Measurements from ENCODE around the gene CPLX1. TPM values are rescaled to one million over a fixed set of nuclear protein-coding genes. Genes with fewer than 3 reads are reported as not detected.

The CPLX1 gene
- total RNA-seq, 1 experiment from 2014 or later, result 14.5 TPM

DNA sequence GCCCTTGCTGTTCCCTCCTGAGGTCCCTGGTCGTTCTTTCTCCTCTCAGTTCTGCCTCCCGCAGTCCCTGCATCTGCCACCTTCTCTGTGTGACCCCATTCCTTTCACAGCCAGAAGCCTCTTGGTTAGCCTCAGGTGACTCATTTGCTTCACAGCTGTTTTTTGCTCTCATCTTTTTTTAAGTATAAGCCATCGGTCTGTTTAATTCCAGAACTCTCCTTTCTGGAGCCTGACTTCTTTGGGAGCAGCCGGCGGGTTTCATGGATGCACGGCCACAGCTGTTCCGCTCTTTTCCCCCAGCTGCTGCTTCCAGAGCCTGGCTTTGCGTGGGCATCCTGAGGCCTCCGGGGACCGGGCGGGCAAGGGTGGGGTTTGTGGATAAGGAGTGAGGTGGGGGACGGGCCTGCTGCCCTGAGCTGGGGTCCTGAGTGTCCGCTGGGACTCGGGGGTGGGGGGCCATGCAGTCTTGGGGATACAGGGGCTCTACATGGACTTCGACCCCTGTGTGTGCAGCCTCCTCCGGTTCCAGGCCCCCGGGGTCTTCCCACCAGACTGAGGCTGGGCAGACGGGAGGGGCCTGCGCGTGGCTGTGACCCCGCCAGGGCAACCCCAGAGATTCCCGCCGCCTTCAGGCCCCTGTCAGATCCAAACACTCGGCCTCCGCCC is 73.6 kb downstream of the CPLX1 start:
- ChIA-PET CTCF (no interaction called here), POLR2A (no interaction called here), RAD21 (ENCODE audit: low non-redundant PET in 1 of 2, low total read pairs in 2 of 2, uncharacterized antibody in 2 of 2, unreplicated experiment in 2 of 2) (no interaction called here)
- no peaks in the 10 kb centered on the region for H3K9me3 ChIP-seq (ENCODE audit: control insufficient read depth in 1 of 2, insufficient read depth in 1 of 2, low read depth in 1 of 2, low read length in 2 of 2)
- H3K79me2 ChIP-seq (ENCODE audit: insufficient read depth, low read length), result peaks cover 16% of the 10 kb centered on the region
- intact Hi-C loops (cut with micrococcal nuclease), result no loop called here
- H3K4me3 ChIP-seq (replicated peaks in 1 of 2; ENCODE audit: low read depth in 1 of 2, low read length in 2 of 2), result no peak overlapping the region
- no peaks in the 10 kb centered on the region for H3K9me2 ChIP-seq (ENCODE audit: insufficient read depth)
- H3K36me3 ChIP-seq (ENCODE audit: control insufficient read depth in 1 of 2, insufficient read depth in 2 of 2, low read length in 2 of 2), result peaks cover 11% of the 10 kb centered on the region in 2 experiments; a peak in 2 of 4 replicates
- no peaks in the 10 kb centered on the region for H4K20me1 ChIP-seq (ENCODE audit: insufficient read depth)
- H3K4me2 ChIP-seq (ENCODE audit: low read length), result no peak overlapping the region
- H3K4me1 ChIP-seq (ENCODE audit: control insufficient read depth in 1 of 2, insufficient read depth in 2 of 2, low read length in 2 of 2), result peaks cover 0 to 7% of the 10 kb centered on the region in 2 experiments; a peak in 1 of 4 replicates
- BruUV-seq (replicated peaks), result no TSS peak
- TF ChIP-seq POLR2AphosphoS5 (IDR thresholded peaks at IDR 0.05; ENCODE audit: low read depth, low read length), result no peak
- TF ChIP-seq EZH2phosphoT487 (IDR thresholded peaks at IDR 0.05; ENCODE audit: borderline replicate concordance), result no peak
- no peak for TF ChIP-seq POLR2A (IDR thresholded peaks at IDR 0.05; ENCODE audit: borderline replicate concordance, extremely low read depth, insufficient read depth, insufficient read length)
- no peak for TF ChIP-seq RAD21 (IDR thresholded peaks at IDR 0.05; ENCODE audit: low read depth)
- no peak for TF ChIP-seq ZNF274 (IDR thresholded peaks at IDR 0.05; ENCODE audit: low read depth, low read length)
- no peak for TF ChIP-seq SP1 (IDR thresholded peaks at IDR 0.05; ENCODE audit: low read depth)
- no peak for TF ChIP-seq EGR1 (IDR thresholded peaks at IDR 0.05; ENCODE audit: low read depth)
- TF ChIP-seq SRF (IDR thresholded peaks at IDR 0.05; ENCODE audit: low read depth), result no peak
- TF ChIP-seq, protein P1, sequence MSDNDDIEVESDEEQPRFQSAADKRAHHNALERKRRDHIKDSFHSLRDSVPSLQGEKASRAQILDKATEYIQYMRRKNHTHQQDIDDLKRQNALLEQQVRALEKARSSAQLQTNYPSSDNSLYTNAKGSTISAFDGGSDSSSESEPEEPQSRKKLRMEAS (IDR thresholded peaks at IDR 0.05), result no peak
- TF ChIP-seq FOSL1 (IDR thresholded peaks at IDR 0.05; ENCODE audit: low read depth), result no peak
- TF ChIP-seq EZH2 (IDR thresholded peaks at IDR 0.05), result no peak
- TF ChIP-seq YY1 (IDR thresholded peaks at IDR 0.05; ENCODE audit: extremely low read depth, insufficient replicate concordance, low read depth, low read length), result no peak
- TF ChIP-seq CEBPB (IDR thresholded peaks at IDR 0.05; ENCODE audit: low read depth), result no peak
- TF ChIP-seq, protein P2, sequence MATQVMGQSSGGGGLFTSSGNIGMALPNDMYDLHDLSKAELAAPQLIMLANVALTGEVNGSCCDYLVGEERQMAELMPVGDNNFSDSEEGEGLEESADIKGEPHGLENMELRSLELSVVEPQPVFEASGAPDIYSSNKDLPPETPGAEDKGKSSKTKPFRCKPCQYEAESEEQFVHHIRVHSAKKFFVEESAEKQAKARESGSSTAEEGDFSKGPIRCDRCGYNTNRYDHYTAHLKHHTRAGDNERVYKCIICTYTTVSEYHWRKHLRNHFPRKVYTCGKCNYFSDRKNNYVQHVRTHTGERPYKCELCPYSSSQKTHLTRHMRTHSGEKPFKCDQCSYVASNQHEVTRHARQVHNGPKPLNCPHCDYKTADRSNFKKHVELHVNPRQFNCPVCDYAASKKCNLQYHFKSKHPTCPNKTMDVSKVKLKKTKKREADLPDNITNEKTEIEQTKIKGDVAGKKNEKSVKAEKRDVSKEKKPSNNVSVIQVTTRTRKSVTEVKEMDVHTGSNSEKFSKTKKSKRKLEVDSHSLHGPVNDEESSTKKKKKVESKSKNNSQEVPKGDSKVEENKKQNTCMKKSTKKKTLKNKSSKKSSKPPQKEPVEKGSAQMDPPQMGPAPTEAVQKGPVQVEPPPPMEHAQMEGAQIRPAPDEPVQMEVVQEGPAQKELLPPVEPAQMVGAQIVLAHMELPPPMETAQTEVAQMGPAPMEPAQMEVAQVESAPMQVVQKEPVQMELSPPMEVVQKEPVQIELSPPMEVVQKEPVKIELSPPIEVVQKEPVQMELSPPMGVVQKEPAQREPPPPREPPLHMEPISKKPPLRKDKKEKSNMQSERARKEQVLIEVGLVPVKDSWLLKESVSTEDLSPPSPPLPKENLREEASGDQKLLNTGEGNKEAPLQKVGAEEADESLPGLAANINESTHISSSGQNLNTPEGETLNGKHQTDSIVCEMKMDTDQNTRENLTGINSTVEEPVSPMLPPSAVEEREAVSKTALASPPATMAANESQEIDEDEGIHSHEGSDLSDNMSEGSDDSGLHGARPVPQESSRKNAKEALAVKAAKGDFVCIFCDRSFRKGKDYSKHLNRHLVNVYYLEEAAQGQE (IDR thresholded peaks at IDR 0.05; ENCODE audit: low read depth), result no peak
- TF ChIP-seq, protein P3, sequence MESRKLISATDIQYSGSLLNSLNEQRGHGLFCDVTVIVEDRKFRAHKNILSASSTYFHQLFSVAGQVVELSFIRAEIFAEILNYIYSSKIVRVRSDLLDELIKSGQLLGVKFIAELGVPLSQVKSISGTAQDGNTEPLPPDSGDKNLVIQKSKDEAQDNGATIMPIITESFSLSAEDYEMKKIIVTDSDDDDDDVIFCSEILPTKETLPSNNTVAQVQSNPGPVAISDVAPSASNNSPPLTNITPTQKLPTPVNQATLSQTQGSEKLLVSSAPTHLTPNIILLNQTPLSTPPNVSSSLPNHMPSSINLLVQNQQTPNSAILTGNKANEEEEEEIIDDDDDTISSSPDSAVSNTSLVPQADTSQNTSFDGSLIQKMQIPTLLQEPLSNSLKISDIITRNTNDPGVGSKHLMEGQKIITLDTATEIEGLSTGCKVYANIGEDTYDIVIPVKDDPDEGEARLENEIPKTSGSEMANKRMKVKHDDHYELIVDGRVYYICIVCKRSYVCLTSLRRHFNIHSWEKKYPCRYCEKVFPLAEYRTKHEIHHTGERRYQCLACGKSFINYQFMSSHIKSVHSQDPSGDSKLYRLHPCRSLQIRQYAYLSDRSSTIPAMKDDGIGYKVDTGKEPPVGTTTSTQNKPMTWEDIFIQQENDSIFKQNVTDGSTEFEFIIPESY (IDR thresholded peaks at IDR 0.05; ENCODE audit: extremely low read depth, insufficient replicate concordance, low read length), result no peak
- no peak for TF ChIP-seq TCF7L2 (IDR thresholded peaks at IDR 0.05; ENCODE audit: borderline replicate concordance, extremely low read depth, insufficient read depth, insufficient read length)
- H3K9ac ChIP-seq (ENCODE audit: low read length), result no peak overlapping the region
- H3K27ac ChIP-seq (ENCODE audit: low read depth, low read length), result no peak overlapping the region
- no peaks in the 10 kb centered on the region for H3K27me3 ChIP-seq (ENCODE audit: insufficient read depth, low read length)
- DNase-seq (ENCODE audit: low read depth, low spot score) (no peak), ATAC-seq (no peak)
- H2AFZ ChIP-seq (ENCODE audit: low read depth, low read length, poor library complexity, severe bottlenecking), result no peak overlapping the region
